NB4 (cell line): ENCODE data around the gene TAF10.

Experiments used
- CTCF ChIP-seq: IDR thresholded peaks from one replicate; pipeline ENCODE4 v1.5.1; 2012; ENCODE audit warnings: low read depth, low read length
- MAX ChIP-seq: IDR thresholded peaks from 2 replicates; pipeline ENCODE4 v1.6.1; 2011; ENCODE audit warnings: low read depth, low read length
- POLR2A ChIP-seq: IDR thresholded peaks from 2 replicates; pipeline ENCODE4 v1.6.1; 2011; ENCODE audit warnings: mild to moderate bottlenecking; ENCODE audit not compliant: insufficient read length; ENCODE audit errors: extremely low read depth

GRCh38 chr11:6587360-6587953 lies 24.6 kb downstream of the TAF10 start:
- TF ChIP-seq POLR2A (no peak), CTCF (no peak), MAX (no peak)
